Keratinocyte (primary cell): Measurements from ENCODE around the gene TNS4. TPM values are rescaled to one million over a fixed set of nuclear protein-coding genes. Genes with fewer than 3 reads are reported as not detected.

ENCODE experiments used
- DNase-seq: peaks from one replicate; pipeline ENCODE4 v3.0.0-alpha.2; 2011; ENCODE audit warnings: low read depth, missing footprints, low spot score
- FAIRE-seq: peaks from 2 replicates; lab custom pipeline; 2011; peaks lifted over from hg19 to GRCh38; lab: Jason Lieb, UNC
- H2AFZ ChIP-seq: 2 replicates; pipeline ENCODE4 v1.6.0; 2012; ENCODE audit warnings: low read length, control low read depth, inconsistent platforms; ENCODE audit not compliant: control insufficient read depth
- H3K27ac ChIP-seq: 2 replicates; pipeline ENCODE4 v1.5.1; 2011; ENCODE audit warnings: low read length; ENCODE audit not compliant: control insufficient read depth, insufficient read depth
- H3K27me3 ChIP-seq: 3 replicates; pipeline ENCODE4 v1.6.0; 2011; ENCODE audit warnings: low read length; ENCODE audit not compliant: control insufficient read depth, insufficient read depth; ENCODE audit errors: extremely low read depth
- H3K36me3 ChIP-seq, 2 experiments: 2 replicates in 1 of 2; 3 replicates in 1 of 2; pipeline ENCODE4 v1.5.1; 2011; ENCODE audit warnings: low read length in 2 of 2, mild to moderate bottlenecking in 1 of 2; ENCODE audit not compliant: control insufficient read depth in 2 of 2, insufficient read depth in 2 of 2; ENCODE audit errors: extremely low read depth in 1 of 2
- H3K4me1 ChIP-seq: 3 replicates; pipeline ENCODE4 v1.5.1; 2011; ENCODE audit warnings: low read length; ENCODE audit not compliant: control insufficient read depth, insufficient read depth; ENCODE audit errors: extremely low read depth
- H3K4me2 ChIP-seq: 3 replicates; pipeline ENCODE4 v1.6.0; 2011; ENCODE audit warnings: low read depth, low read length; ENCODE audit not compliant: control insufficient read depth, insufficient read depth; ENCODE audit errors: extremely low read depth
- H3K4me3 ChIP-seq, 3 experiments: fragments of 200-600 bp in 1 of 3; sonication (generic) in 1 of 3; 2 replicates in 2 of 3; 3 replicates in 1 of 3; pipeline ENCODE4 v1.5.1; 2011 to 2016; ENCODE audit warnings: low read length in 3 of 3, mild to moderate bottlenecking in 3 of 3, control low read depth in 2 of 3, inconsistent platforms in 1 of 3, low read depth in 1 of 3, mixed read lengths in 1 of 3, mixed run types in 1 of 3, moderate library complexity in 1 of 3; ENCODE audit not compliant: control insufficient read depth in 2 of 3, insufficient read depth in 2 of 3; ENCODE audit errors: extremely low read depth in 1 of 3
- H3K79me2 ChIP-seq: 2 replicates; pipeline ENCODE4 v1.6.0; 2012; ENCODE audit warnings: low read length; ENCODE audit not compliant: control insufficient read depth, insufficient read depth
- H3K9ac ChIP-seq: 3 replicates; pipeline ENCODE4 v1.6.0; 2011; ENCODE audit warnings: low read length; ENCODE audit not compliant: control insufficient read depth, insufficient read depth; ENCODE audit errors: extremely low read depth
- H3K9me1 ChIP-seq: 3 replicates; pipeline ENCODE4 v1.6.0; 2011; ENCODE audit warnings: low read length; ENCODE audit not compliant: control insufficient read depth, insufficient read depth; ENCODE audit errors: extremely low read depth
- H3K9me3 ChIP-seq: 2 replicates; pipeline ENCODE4 v1.5.1; 2012; ENCODE audit warnings: low read depth, low read length; ENCODE audit not compliant: control insufficient read depth
- H4K20me1 ChIP-seq: 3 replicates; pipeline ENCODE4 v1.6.0; 2011; ENCODE audit warnings: low read length; ENCODE audit not compliant: control insufficient read depth, insufficient read depth; ENCODE audit errors: extremely low read depth
- EZH2 ChIP-seq: IDR thresholded peaks from one replicate; pipeline ENCODE4 v1.6.1; 2012; ENCODE audit warnings: inconsistent platforms, mild to moderate bottlenecking, low read length, moderate library complexity
- dilution Hi-C: fragments of 300-500 bp; cut with MboI; formaldehyde crosslinking; loops from one replicate; pipeline ENCODE4 v1.7.0; 2020; ENCODE audit warnings: low sequenced_read_pairs; ENCODE audit not compliant: extremely low pct_ligation_motif_present
- polyA plus RNA-seq, 5 experiments: library from polyadenylated mRNA; depleted of rRNA in 3 of 5; stranded (reverse) in 3 of 5; stranded (forward) in 1 of 5; unstranded in 1 of 5; fragments of >200 nt; gene quantifications; 1 replicate in 1 of 5; 2 replicates in 3 of 5; 3 replicates in 1 of 5; pipeline versions ENCODE4 v1.2.1 to v1.2.3, GENCODE V29; 2011 to 2012; ENCODE audit warnings: missing spikeins in 2 of 5, low read depth in 1 of 5, low replicate concordance in 1 of 5
- TF ChIP-seq, protein P1 (sequence below), 3 experiments: IDR thresholded peaks in 1 of 3; conservative IDR thresholded peaks in 1 of 3; optimal IDR thresholded peaks in 1 of 3; 2 replicates in 2 of 3; 3 replicates in 1 of 3; pipeline versions ENCODE3 to v1.5.1; 2011; ENCODE audit warnings: low read length in 3 of 3, mild to moderate bottlenecking in 3 of 3, moderate library complexity in 2 of 3, control low read depth in 1 of 3, inconsistent platforms in 1 of 3; ENCODE audit not compliant: insufficient read depth in 2 of 3; ENCODE audit errors: extremely low read depth in 1 of 3

The TNS4 gene
- polyA plus RNA-seq, 1 donor (not counting 4 experiments of a cell fraction or from before 2014, with no cell fraction given), result 160 TPM

DNA sequence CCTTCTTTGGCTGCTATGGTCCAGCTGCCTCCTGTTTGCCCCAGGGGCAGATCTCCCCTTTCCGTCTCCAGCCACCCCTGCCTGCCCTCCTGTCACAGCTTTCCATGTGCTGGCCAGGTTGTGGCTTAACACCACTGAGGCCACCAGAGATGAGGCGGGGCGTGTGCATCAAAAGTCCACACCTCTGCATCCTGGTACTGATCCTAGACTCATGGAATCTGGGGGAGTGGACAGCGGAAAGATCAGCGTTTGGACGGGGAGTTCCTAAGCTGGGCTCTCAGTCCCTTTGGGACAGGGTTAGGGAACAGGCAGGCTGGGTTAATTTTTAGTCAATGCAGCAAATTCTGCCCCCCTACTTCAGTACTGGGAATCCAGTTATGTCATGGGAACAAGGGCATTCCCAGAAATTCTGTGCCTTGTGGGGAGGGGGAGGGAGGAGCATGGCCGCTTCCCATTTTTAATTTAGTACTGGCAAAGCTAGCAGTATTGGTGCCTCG is 54.2 kb downstream of the TNS4 start:
- H3K27me3 ChIP-seq, result peaks cover 47% of the 10 kb centered on the region
- no peak overlapping the region for H3K4me2 ChIP-seq
- dilution Hi-C loops, result no loop called here
- no peaks in the 10 kb centered on the region for H3K9me1 ChIP-seq
- H4K20me1 ChIP-seq, result no peaks in the 10 kb centered on the region
- H3K4me3 ChIP-seq, result no peak overlapping the region
- no peaks in the 10 kb centered on the region for H3K79me2 ChIP-seq
- H3K27ac ChIP-seq, result no peak overlapping the region
- H2AFZ ChIP-seq, result no peak overlapping the region
- TF ChIP-seq, protein P1, sequence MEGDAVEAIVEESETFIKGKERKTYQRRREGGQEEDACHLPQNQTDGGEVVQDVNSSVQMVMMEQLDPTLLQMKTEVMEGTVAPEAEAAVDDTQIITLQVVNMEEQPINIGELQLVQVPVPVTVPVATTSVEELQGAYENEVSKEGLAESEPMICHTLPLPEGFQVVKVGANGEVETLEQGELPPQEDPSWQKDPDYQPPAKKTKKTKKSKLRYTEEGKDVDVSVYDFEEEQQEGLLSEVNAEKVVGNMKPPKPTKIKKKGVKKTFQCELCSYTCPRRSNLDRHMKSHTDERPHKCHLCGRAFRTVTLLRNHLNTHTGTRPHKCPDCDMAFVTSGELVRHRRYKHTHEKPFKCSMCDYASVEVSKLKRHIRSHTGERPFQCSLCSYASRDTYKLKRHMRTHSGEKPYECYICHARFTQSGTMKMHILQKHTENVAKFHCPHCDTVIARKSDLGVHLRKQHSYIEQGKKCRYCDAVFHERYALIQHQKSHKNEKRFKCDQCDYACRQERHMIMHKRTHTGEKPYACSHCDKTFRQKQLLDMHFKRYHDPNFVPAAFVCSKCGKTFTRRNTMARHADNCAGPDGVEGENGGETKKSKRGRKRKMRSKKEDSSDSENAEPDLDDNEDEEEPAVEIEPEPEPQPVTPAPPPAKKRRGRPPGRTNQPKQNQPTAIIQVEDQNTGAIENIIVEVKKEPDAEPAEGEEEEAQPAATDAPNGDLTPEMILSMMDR (optimal IDR thresholded peaks at IDR 0.05 in 1 of 3, IDR thresholded peaks at IDR 0.05 in 1 of 3, conservative IDR thresholded peaks at IDR 0.05 in 1 of 3; ENCODE audit: extremely low read depth in 1 of 3, insufficient read depth in 2 of 3, low read length in 3 of 3), result no peak
- no peak for TF ChIP-seq EZH2
- H3K4me1 ChIP-seq, result peaks cover 6% of the 10 kb centered on the region
- H3K36me3 ChIP-seq, result no peaks in the 10 kb centered on the region
- H3K9ac ChIP-seq, result no peak overlapping the region
- FAIRE-seq (no peak), DNase-seq (no peak)
- no peaks in the 10 kb centered on the region for H3K9me3 ChIP-seq

DNA sequence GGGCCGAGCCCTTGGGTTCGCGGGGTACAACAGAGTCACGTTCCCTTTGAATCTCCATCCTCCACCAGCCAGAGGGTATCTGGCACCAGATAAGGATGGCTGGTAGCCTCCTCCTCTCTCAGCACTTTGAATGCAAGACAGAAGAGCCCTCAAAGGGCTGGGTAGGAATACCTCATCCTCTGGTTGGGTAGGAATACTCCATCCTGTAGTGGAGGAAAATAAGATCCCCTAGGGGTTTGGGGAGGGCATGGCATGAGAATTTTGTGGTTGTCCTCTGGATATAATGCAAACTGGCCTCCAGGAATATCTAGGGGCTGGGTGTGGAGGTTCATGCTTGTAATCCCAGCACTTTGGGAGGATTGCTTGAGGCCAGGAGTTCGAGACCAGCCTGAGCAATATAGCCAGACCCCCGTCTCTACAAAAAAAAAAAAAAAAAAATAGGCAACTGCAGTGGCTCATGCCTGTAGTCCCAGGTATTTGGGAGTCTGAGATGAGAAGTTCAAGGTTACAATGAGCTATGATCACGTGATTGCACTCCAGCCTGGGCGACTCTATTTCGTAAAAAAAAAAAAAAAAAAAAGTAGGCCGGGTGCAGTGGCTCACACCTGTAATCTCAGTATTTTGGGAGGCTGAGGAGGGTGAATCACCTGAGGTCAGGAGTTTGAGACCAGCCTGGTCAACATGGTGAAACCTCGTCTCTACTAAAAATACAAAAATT is 55.5 kb downstream of the TNS4 start:
- dilution Hi-C loops, result no loop called here
- peaks cover 6% of the 10 kb centered on the region for H3K4me1 ChIP-seq
- DNase-seq (no peak), FAIRE-seq (no peak)
- H3K27ac ChIP-seq, result no peak overlapping the region
- no peaks in the 10 kb centered on the region for H4K20me1 ChIP-seq
- H3K79me2 ChIP-seq, result no peaks in the 10 kb centered on the region
- H3K4me2 ChIP-seq, result no peak overlapping the region
- H3K9me1 ChIP-seq, result no peaks in the 10 kb centered on the region
- H2AFZ ChIP-seq, result no peak overlapping the region
- no peaks in the 10 kb centered on the region for H3K9me3 ChIP-seq
- no peaks in the 10 kb centered on the region for H3K36me3 ChIP-seq
- H3K27me3 ChIP-seq, result peaks cover 42% of the 10 kb centered on the region
- no peak overlapping the region for H3K4me3 ChIP-seq
- H3K9ac ChIP-seq, result no peak overlapping the region
- TF ChIP-seq EZH2, result no peak
- TF ChIP-seq, protein P1 (optimal IDR thresholded peaks at IDR 0.05 in 1 of 3, IDR thresholded peaks at IDR 0.05 in 1 of 3, conservative IDR thresholded peaks at IDR 0.05 in 1 of 3; ENCODE audit: extremely low read depth in 1 of 3, insufficient read depth in 2 of 3, low read length in 3 of 3), result peak in 1 of 3 experiments; percentile 14
